ENCODE measurements around the gene SORCS2. TPM values are rescaled to one million over a fixed set of nuclear protein-coding genes. Genes with fewer than 3 reads are reported as not detected.

Gene SORCS2
- total and polyA plus RNA-seq, 2 of the 8 experiments (the other 6 are each of a cell fraction or from before 2014, with no cell fraction given) = 0.36 to 1.8 TPM

DNA sequence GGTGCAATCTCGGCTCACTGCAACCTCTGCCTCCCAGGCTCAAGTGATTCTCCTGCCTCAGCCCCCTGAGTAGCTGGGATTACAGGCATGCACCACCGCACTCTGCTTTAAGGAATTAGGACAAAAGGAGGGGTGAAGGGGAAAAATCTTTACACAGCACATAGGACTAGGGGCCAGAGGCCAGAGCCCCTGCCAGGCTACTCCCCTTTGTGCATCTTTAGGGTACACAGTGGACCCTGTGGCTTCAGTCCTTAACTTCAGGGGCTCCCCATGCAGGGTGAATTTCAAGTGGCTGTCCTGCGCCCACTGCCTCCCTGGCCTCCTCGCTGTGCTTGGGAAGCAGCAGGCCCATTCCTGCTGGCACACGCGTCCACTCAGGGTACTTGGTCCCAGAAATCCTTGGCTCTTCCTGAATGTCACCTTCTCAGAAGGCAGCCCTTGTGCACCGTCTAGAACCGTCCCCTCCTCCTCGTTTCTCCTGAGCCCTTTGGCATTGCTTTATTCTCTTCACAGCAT, 381.3 kb downstream of the SORCS2 start (continued):
- TF ChIP-seq, protein P1, sequence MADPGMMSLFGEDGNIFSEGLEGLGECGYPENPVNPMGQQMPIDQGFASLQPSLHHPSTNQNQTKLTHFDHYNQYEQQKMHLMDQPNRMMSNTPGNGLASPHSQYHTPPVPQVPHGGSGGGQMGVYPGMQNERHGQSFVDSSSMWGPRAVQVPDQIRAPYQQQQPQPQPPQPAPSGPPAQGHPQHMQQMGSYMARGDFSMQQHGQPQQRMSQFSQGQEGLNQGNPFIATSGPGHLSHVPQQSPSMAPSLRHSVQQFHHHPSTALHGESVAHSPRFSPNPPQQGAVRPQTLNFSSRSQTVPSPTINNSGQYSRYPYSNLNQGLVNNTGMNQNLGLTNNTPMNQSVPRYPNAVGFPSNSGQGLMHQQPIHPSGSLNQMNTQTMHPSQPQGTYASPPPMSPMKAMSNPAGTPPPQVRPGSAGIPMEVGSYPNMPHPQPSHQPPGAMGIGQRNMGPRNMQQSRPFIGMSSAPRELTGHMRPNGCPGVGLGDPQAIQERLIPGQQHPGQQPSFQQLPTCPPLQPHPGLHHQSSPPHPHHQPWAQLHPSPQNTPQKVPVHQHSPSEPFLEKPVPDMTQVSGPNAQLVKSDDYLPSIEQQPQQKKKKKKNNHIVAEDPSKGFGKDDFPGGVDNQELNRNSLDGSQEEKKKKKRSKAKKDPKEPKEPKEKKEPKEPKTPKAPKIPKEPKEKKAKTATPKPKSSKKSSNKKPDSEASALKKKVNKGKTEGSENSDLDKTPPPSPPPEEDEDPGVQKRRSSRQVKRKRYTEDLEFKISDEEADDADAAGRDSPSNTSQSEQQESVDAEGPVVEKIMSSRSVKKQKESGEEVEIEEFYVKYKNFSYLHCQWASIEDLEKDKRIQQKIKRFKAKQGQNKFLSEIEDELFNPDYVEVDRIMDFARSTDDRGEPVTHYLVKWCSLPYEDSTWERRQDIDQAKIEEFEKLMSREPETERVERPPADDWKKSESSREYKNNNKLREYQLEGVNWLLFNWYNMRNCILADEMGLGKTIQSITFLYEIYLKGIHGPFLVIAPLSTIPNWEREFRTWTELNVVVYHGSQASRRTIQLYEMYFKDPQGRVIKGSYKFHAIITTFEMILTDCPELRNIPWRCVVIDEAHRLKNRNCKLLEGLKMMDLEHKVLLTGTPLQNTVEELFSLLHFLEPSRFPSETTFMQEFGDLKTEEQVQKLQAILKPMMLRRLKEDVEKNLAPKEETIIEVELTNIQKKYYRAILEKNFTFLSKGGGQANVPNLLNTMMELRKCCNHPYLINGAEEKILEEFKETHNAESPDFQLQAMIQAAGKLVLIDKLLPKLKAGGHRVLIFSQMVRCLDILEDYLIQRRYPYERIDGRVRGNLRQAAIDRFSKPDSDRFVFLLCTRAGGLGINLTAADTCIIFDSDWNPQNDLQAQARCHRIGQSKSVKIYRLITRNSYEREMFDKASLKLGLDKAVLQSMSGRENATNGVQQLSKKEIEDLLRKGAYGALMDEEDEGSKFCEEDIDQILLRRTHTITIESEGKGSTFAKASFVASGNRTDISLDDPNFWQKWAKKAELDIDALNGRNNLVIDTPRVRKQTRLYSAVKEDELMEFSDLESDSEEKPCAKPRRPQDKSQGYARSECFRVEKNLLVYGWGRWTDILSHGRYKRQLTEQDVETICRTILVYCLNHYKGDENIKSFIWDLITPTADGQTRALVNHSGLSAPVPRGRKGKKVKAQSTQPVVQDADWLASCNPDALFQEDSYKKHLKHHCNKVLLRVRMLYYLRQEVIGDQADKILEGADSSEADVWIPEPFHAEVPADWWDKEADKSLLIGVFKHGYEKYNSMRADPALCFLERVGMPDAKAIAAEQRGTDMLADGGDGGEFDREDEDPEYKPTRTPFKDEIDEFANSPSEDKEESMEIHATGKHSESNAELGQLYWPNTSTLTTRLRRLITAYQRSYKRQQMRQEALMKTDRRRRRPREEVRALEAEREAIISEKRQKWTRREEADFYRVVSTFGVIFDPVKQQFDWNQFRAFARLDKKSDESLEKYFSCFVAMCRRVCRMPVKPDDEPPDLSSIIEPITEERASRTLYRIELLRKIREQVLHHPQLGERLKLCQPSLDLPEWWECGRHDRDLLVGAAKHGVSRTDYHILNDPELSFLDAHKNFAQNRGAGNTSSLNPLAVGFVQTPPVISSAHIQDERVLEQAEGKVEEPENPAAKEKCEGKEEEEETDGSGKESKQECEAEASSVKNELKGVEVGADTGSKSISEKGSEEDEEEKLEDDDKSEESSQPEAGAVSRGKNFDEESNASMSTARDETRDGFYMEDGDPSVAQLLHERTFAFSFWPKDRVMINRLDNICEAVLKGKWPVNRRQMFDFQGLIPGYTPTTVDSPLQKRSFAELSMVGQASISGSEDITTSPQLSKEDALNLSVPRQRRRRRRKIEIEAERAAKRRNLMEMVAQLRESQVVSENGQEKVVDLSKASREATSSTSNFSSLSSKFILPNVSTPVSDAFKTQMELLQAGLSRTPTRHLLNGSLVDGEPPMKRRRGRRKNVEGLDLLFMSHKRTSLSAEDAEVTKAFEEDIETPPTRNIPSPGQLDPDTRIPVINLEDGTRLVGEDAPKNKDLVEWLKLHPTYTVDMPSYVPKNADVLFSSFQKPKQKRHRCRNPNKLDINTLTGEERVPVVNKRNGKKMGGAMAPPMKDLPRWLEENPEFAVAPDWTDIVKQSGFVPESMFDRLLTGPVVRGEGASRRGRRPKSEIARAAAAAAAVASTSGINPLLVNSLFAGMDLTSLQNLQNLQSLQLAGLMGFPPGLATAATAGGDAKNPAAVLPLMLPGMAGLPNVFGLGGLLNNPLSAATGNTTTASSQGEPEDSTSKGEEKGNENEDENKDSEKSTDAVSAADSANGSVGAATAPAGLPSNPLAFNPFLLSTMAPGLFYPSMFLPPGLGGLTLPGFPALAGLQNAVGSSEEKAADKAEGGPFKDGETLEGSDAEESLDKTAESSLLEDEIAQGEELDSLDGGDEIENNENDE (IDR thresholded peaks at IDR 0.05; ENCODE audit: insufficient replicate concordance, low read length) = no peak
- TF ChIP-seq CBX8 (IDR thresholded peaks at IDR 0.05; ENCODE audit: borderline replicate concordance, low read depth, low read length) = no peak
- TF ChIP-seq TCF12 (IDR thresholded peaks at IDR 0.05; ENCODE audit: low read depth, low read length) = no peak
- no peak for TF ChIP-seq YY1 (IDR thresholded peaks at IDR 0.05; ENCODE audit: low read depth, low read length)
- no peak for TF ChIP-seq SIN3A (conservative IDR thresholded peaks at IDR 0.05 in 1 of 2, IDR thresholded peaks at IDR 0.05 in 1 of 2; ENCODE audit: low read depth in 1 of 2, low read length in 2 of 2)
- no peak for TF ChIP-seq HDAC2 (IDR thresholded peaks at IDR 0.05; ENCODE audit: borderline replicate concordance in 1 of 2, low read depth in 2 of 2, low read length in 2 of 2)
